HEK293 (cell line): ENCODE results near the gene CABLES2.
A peak's percentile ranks its signal among the peaks of the same experiment; 100 is the strongest.

ENCODE experiments used
- CTCF ChIA-PET: fragments of 350-600 bp; formaldehyde crosslinking; extraction: SDS; loops from one replicate; lab custom pipeline; 2021; ENCODE audit warnings: antibody characterized with exemption; lab: Yijun Ruan, JAX
- POLR2A ChIA-PET: fragments of 300-600 bp; formaldehyde crosslinking; extraction: SDS; loops from one replicate; lab custom pipeline; 2020; ENCODE audit warnings: antibody characterized with exemption, inconsistent platforms; lab: Yijun Ruan, JAX
- H3K27ac ChIP-seq: fragments of 200-500 bp; sonication (Bioruptor generic); 2 replicates; pipeline ENCODE4 v1.5.1; 2014; ENCODE audit warnings: low read depth, low read length, control low read depth, inconsistent platforms; ENCODE audit errors: extremely low read depth
- H3K36me3 ChIP-seq, 2 experiments: fragments of 200-500 bp in 1 of 2; sonication (Bioruptor generic) in 1 of 2; 1 replicate in 1 of 2; 2 replicates in 1 of 2; pipeline ENCODE4 v1.5.1; 2014 to 2017; ENCODE audit warnings: inconsistent platforms in 2 of 2, low read length in 2 of 2; ENCODE audit not compliant: control insufficient read depth in 2 of 2, insufficient read depth in 1 of 2
- H3K4me1 ChIP-seq: fragments of 200-500 bp; sonication (Bioruptor generic); 2 replicates; pipeline ENCODE4 v1.5.1; 2014; ENCODE audit warnings: mild to moderate bottlenecking, low read length, inconsistent platforms; ENCODE audit not compliant: control insufficient read depth, insufficient read depth
- H3K4me3 ChIP-seq: 2 replicates; pipeline ENCODE4 v1.5.1; 2011; ENCODE audit warnings: low read depth, mild to moderate bottlenecking, control low read depth, low read length, moderate library complexity
- H3K9me3 ChIP-seq: fragments of 200-500 bp; sonication (Bioruptor generic); 2 replicates; pipeline ENCODE4 v1.5.1; 2014; ENCODE audit warnings: low read depth, low read length, inconsistent platforms; ENCODE audit not compliant: control insufficient read depth, insufficient read depth
- BCL11B ChIP-seq: fragments of 450-650 bp; formaldehyde crosslinking; IDR thresholded peaks from 2 replicates; pipeline ENCODE4 v1.5.1; 2016; ENCODE audit warnings: low read depth, missing biosample characterization, missing genetic modification characterization
- CTCF ChIP-seq: fragments of 450-650 bp; formaldehyde crosslinking; IDR thresholded peaks from 2 replicates; pipeline ENCODE4 v1.5.1; 2016; ENCODE audit warnings: missing biosample characterization, missing genetic modification characterization
- MYNN ChIP-seq: fragments of 450-650 bp; formaldehyde crosslinking; IDR thresholded peaks from 2 replicates; pipeline ENCODE4 v1.5.1; 2016; ENCODE audit warnings: missing biosample characterization, missing genetic modification characterization, borderline replicate concordance
- MZF1 ChIP-seq: fragments of 450-650 bp; formaldehyde crosslinking; IDR thresholded peaks from 2 replicates; pipeline ENCODE4 v1.5.1; 2017; ENCODE audit warnings: missing biosample characterization, missing genetic modification characterization, borderline replicate concordance
- SCRT2 ChIP-seq: fragments of 450-650 bp; formaldehyde crosslinking; IDR thresholded peaks from 2 replicates; pipeline ENCODE4 v1.5.1; 2016; ENCODE audit warnings: missing biosample characterization, missing genetic modification characterization
- ZBTB20 ChIP-seq: fragments of 450-650 bp; formaldehyde crosslinking; IDR thresholded peaks from 2 replicates; pipeline ENCODE4 v1.5.1; 2016; ENCODE audit warnings: missing biosample characterization, missing genetic modification characterization
- ZBTB6 ChIP-seq: fragments of 450-650 bp; formaldehyde crosslinking; IDR thresholded peaks from 2 replicates; pipeline ENCODE4 v1.5.1; 2017; ENCODE audit warnings: missing biosample characterization, missing genetic modification characterization
- ZEB2 ChIP-seq: fragments of 450-650 bp; formaldehyde crosslinking; IDR thresholded peaks from 2 replicates; pipeline ENCODE4 v1.5.1; 2016; ENCODE audit warnings: missing biosample characterization, missing genetic modification characterization
- ZNF175 ChIP-seq: fragments of 450-650 bp; formaldehyde crosslinking; IDR thresholded peaks from 2 replicates; pipeline ENCODE4 v1.5.1; 2016; ENCODE audit warnings: missing biosample characterization, missing genetic modification characterization
- ZNF223 ChIP-seq: fragments of 450-650 bp; formaldehyde crosslinking; IDR thresholded peaks from 2 replicates; pipeline ENCODE4 v1.5.1; 2016; ENCODE audit warnings: missing biosample characterization, missing genetic modification characterization
- ZNF302 ChIP-seq: fragments of 450-650 bp; formaldehyde crosslinking; IDR thresholded peaks from 2 replicates; pipeline ENCODE4 v1.5.1; 2016; ENCODE audit warnings: missing biosample characterization, missing genetic modification characterization, low read depth
- ZNF341 ChIP-seq: fragments of 450-650 bp; formaldehyde crosslinking; IDR thresholded peaks from 2 replicates; pipeline ENCODE4; 2016; ENCODE audit warnings: low read depth, missing biosample characterization, missing genetic modification characterization
- ZNF394 ChIP-seq: fragments of 450-650 bp; formaldehyde crosslinking; IDR thresholded peaks from 2 replicates; pipeline ENCODE4 v1.5.1; 2016; ENCODE audit warnings: missing biosample characterization, missing genetic modification characterization, mild to moderate bottlenecking, moderate library complexity, borderline replicate concordance
- ZNF423 ChIP-seq: fragments of 450-650 bp; formaldehyde crosslinking; IDR thresholded peaks from 2 replicates; pipeline ENCODE4 v1.5.1; 2016; ENCODE audit warnings: missing biosample characterization, missing genetic modification characterization
- ZNF518A ChIP-seq: fragments of 450-650 bp; formaldehyde crosslinking; conservative IDR thresholded peaks from 2 replicates; pipeline ENCODE4 v1.5.1; 2016; ENCODE audit warnings: low read depth, missing biosample characterization, missing genetic modification characterization
- ZNF521 ChIP-seq: fragments of 450-650 bp; formaldehyde crosslinking; IDR thresholded peaks from 2 replicates; pipeline ENCODE4 v1.5.1; 2017; ENCODE audit warnings: missing biosample characterization, mild to moderate bottlenecking, missing genetic modification characterization
- ZNF548 ChIP-seq: fragments of 450-650 bp; formaldehyde crosslinking; IDR thresholded peaks from 2 replicates; pipeline ENCODE4 v1.5.1; 2016; ENCODE audit warnings: missing biosample characterization, missing genetic modification characterization
- ZNF776 ChIP-seq: fragments of 450-650 bp; formaldehyde crosslinking; IDR thresholded peaks from 2 replicates; pipeline ENCODE4 v1.5.0; 2017; ENCODE audit warnings: missing biosample characterization, missing genetic modification characterization, borderline replicate concordance
- ZNF843 ChIP-seq: fragments of 450-650 bp; formaldehyde crosslinking; IDR thresholded peaks from 2 replicates; pipeline ENCODE4 v1.5.1; 2016; ENCODE audit warnings: missing biosample characterization, missing genetic modification characterization
- TF ChIP-seq, protein P1 (sequence below): fragments of 450-650 bp; formaldehyde crosslinking; IDR thresholded peaks from 2 replicates; pipeline ENCODE4 v1.5.1; 2017; ENCODE audit warnings: missing biosample characterization, missing genetic modification characterization
- TF ChIP-seq, protein P2 (sequence below): fragments of 450-650 bp; formaldehyde crosslinking; IDR thresholded peaks from 2 replicates; pipeline ENCODE4 v1.5.1; 2016; ENCODE audit warnings: missing biosample characterization, missing genetic modification characterization
- TF ChIP-seq, protein P3 (sequence below): fragments of 450-650 bp; formaldehyde crosslinking; IDR thresholded peaks from 2 replicates; pipeline ENCODE4 v1.5.1; 2016; ENCODE audit warnings: missing biosample characterization, missing genetic modification characterization

The CABLES2 gene

GRCh38 chr20:62368976-62369814 is 37.9 kb downstream of the CABLES2 start:
- CTCF ChIA-PET, result interaction anchor here (0.6 to 4.6 kb wide), 5 partner anchors 14 to 68 kb away, joined by 3 to 25 read pairs (median 5); no protein-coding TSS in a partner anchor
- Histone ChIP-seq H3K36me3 (no peaks in the 10 kb centered on the region), H3K27ac (no peak overlapping the region; the same call in 1 of the 2 replicates), H3K9me3 (no peaks in the 10 kb centered on the region), H3K4me3 (no peak overlapping the region), H3K4me1 (peaks cover 34% of the 10 kb centered on the region)
- POLR2A ChIA-PET, result interaction anchor here (0.5 to 3.6 kb wide), 10 partner anchors 13 to 447 kb away, joined by 3 to 14 read pairs (median 4); partner anchors contain the start of gene RPS21
- TF ChIP-seq BCL11B (tag by site-specific recombination) (no peak), MYNN (tag by site-specific recombination) (no peak), ZNF423 (tag by site-specific recombination) (no peak), CTCF (0 out of 2 replicates have a peak, but pooled peaks have one; percentile 18), ZNF341 (peak; percentile 44; the same call in 1 of the 2 replicates), ZNF518A (no peak), ZNF521 (no peak), ZNF548 (tag by site-specific recombination) (no peak), ZEB2 (tag by site-specific recombination) (no peak), ZNF175 (tag by site-specific recombination) (no peak), ZNF394 (peak; percentile 76), ZNF776 (tag by site-specific recombination) (no peak), ZNF223 (tag by site-specific recombination) (no peak), ZBTB6 (tag by site-specific recombination) (no peak), ZBTB20 (no peak), SCRT2 (tag by site-specific recombination) (peak; percentile 95), ZNF302 (tag by site-specific recombination) (no peak), ZNF843 (tag by site-specific recombination) (no peak), MZF1 (tag by site-specific recombination) (no peak)
- TF ChIP-seq, protein P1, sequence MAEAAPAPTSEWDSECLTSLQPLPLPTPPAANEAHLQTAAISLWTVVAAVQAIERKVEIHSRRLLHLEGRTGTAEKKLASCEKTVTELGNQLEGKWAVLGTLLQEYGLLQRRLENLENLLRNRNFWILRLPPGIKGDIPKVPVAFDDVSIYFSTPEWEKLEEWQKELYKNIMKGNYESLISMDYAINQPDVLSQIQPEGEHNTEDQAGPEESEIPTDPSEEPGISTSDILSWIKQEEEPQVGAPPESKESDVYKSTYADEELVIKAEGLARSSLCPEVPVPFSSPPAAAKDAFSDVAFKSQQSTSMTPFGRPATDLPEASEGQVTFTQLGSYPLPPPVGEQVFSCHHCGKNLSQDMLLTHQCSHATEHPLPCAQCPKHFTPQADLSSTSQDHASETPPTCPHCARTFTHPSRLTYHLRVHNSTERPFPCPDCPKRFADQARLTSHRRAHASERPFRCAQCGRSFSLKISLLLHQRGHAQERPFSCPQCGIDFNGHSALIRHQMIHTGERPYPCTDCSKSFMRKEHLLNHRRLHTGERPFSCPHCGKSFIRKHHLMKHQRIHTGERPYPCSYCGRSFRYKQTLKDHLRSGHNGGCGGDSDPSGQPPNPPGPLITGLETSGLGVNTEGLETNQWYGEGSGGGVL (tag by site-specific recombination), result peak; percentile 65
- TF ChIP-seq, protein P2, sequence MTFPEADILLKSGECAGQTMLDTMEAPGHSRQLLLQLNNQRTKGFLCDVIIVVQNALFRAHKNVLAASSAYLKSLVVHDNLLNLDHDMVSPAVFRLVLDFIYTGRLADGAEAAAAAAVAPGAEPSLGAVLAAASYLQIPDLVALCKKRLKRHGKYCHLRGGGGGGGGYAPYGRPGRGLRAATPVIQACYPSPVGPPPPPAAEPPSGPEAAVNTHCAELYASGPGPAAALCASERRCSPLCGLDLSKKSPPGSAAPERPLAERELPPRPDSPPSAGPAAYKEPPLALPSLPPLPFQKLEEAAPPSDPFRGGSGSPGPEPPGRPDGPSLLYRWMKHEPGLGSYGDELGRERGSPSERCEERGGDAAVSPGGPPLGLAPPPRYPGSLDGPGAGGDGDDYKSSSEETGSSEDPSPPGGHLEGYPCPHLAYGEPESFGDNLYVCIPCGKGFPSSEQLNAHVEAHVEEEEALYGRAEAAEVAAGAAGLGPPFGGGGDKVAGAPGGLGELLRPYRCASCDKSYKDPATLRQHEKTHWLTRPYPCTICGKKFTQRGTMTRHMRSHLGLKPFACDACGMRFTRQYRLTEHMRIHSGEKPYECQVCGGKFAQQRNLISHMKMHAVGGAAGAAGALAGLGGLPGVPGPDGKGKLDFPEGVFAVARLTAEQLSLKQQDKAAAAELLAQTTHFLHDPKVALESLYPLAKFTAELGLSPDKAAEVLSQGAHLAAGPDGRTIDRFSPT, result 0 out of 2 replicates have a peak, but pooled peaks have one; percentile 28
- TF ChIP-seq, protein P3, sequence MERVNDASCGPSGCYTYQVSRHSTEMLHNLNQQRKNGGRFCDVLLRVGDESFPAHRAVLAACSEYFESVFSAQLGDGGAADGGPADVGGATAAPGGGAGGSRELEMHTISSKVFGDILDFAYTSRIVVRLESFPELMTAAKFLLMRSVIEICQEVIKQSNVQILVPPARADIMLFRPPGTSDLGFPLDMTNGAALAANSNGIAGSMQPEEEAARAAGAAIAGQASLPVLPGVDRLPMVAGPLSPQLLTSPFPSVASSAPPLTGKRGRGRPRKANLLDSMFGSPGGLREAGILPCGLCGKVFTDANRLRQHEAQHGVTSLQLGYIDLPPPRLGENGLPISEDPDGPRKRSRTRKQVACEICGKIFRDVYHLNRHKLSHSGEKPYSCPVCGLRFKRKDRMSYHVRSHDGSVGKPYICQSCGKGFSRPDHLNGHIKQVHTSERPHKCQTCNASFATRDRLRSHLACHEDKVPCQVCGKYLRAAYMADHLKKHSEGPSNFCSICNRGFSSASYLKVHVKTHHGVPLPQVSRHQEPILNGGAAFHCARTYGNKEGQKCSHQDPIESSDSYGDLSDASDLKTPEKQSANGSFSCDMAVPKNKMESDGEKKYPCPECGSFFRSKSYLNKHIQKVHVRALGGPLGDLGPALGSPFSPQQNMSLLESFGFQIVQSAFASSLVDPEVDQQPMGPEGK (tag by site-specific recombination), result peak; percentile 39; the same call in 1 of the 2 replicates
